Stimulated activated CD4-positive, alpha-beta T cell treated with anti-CD3 and anti-CD28 coated beads, TNF-alpha, amount 100 ng/mL, for 1 hour (primary cell): ENCODE results near the gene ULBP1.
"Not testable (repeated sequence)": the region's sequence is repeated elsewhere in the genome, so short reads cannot be mapped to it uniquely, and the experiment has no call there.

Experiments
- DNase-seq, 3 donors: peaks; one replicate each; pipeline ENCODE4 v3.0.0-alpha.2; 2020; ENCODE audit warnings: low read depth in 3 of 3, low spot score in 1 of 3

Gene ULBP1

DNA sequence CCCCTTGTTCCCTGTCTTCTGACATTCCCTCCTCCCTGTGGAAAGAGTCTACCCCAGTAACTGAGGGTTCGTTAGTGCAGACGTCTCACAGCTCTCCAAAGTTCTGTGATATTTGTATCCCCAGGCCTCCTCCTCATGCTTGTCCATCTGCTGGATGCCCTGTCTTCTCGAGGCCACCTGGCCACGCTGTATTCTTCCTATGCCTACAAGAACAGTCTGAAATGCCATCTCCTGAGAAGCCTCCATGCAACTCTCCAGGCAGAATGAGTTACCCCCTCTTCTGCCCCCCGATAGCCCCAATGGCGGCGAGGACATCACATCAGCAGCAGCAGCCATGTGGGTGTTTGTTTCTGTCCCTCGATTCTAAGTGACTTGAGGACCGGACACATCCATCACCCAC is 12.6 kb upstream of the ULBP1 start:
- no peak for DNase-seq

DNA sequence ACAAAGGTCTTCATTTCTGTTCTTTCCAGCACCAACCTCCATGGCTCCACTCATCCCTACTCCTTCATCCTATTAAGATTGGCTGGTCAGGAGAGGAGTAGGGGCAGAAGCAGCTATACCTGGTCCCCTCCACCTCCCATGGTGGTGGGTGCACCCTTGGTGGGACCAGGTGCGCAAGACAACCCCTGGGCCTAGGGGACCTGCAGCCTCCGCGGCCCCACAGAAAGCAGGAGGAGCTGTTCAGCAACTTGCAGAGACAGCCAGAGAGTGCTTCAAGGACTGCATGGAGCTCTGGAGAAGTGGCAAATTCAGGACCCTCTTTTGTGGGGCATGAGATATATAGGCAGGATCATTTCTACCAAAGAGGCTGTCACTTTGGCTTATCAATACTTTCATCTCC is 12.1 kb upstream of the ULBP1 start:
- no peak for DNase-seq

DNA sequence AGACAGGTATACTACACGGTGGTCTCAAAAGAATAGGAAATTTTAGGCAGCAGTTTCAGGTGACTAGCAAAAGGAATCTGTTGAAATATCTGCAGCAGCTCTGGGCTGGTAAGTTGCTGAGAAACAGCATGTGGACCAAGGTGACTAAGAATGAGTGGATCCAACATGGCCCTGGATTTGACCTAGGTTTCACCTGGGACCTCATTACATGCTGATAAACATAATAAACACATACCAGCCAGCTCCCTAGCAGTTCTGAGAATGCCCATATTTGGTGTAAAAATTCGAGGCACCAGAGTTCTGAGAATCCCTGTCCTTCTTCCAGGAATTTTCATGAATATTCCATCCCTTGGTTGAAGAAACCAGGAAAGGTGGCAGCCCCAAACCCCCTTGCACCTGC is 10.4 kb upstream of the ULBP1 start:
- DNase-seq, result not testable (repeated sequence)

DNA sequence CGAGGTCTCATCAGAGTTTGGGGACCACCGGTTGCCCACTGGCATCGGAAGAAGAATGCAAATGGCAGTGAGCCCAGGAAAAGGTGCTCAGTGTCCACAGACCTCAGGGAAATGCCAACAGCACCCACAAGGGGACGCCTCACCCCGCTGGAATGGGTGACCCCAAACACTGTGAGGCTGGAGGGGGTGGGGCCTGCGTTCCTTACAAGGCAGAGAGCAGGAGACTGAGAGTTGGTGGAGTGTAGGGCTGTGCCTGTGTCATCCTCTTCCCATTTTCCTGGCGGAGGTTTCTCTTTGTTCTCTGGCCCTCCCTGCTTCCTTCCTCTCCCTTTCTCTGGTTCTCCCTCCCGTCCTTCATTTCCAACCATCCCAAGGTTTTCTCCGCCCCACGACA is 9.8 kb upstream of the ULBP1 start:
- not testable (repeated sequence) for DNase-seq

DNA sequence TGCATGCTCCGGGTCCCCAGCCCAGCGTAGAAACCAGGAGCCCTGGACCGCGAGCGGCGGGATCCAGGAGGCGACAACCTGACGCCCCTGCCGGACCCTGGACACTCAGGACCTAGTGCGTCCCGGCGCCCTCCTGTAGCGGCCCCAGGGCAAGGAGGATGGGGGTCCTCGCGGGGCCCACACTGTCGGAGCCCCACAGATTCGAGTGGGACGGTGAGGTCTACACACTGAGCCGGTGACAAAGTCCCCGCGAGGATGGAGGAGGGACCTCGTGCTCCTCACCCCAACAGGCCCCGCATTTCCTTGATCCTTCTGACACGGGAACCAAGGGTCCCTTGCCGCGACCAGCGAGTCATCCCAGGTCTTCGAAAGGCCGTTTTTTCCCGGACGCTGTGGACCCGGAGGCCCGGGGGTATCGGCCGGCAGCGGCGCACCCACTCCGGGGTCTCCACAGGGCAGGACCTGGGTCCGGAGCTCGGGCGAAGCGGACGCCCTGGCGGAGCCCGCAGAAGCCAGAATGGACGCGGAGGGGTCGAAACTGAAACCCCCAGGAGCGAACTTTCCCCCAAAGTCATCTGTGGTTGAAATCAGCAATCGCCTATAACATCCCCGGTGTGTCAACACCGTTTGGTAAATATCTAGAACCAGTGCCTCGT is 9.3 kb upstream of the ULBP1 start:
- DNase-seq, result not testable (repeated sequence)

DNA sequence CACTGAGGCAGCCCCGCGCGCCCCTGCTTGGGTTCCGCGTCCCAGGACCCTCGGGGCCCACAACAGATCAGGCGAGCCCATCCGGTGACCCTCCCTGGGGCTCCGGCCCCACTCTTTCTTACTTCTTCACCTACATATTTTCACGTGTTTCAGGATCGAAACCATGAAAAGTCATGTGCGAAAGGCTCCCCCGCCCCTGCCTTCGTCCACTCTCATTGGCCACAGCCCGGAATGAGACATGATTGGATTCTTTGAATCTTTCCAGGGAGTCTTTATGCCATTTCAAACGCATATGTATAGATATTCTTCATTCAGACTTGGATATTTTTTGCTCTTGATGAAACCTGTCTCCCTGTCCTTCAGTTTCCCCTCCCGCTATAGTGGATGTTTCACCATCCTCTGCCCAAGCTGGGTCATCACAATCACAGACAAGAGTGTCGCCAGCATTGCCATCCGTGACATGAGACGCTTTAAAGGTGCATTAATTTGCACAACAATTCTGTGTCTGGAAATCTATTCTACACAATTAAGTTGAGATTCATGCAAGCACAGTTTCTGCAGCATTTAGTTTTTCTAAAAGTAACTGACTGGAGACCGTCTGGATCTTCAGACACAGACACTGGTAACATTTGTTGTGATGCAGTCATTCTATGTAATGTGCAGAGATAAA is 8.6 kb upstream of the ULBP1 start:
- not testable (repeated sequence) for DNase-seq

DNA sequence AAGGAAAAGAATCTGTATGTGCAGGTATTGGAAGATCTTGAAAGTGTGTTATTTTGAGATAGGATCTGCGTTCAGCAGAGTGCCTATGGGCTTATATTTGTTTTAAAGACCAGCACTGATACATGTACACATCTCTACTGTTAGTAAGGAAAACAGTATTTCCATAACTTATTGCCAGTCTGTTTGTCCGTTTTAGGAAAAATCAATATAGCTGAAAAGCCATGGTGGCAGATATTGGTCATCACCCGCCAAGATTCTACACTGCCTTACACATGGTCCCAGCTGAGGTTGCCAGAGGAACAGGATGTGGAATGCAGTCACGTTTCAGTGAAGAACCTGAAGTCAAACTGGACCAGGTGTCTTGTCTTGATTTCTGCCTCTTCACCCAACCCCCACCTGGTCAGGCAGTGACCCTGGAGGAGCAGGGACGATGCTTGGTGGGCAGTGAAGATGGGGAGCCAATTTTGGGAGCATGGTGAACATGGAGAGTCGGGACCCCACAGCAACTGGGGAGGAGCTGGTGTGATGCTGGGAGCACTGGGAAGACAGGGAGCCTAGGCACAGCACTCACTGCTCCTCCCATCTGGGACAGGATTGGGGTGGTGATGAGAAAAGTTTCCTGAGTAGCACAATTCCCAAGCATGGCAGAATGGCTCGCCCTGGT is 8.0 kb upstream of the ULBP1 start:
- DNase-seq, result not testable (repeated sequence)

DNA sequence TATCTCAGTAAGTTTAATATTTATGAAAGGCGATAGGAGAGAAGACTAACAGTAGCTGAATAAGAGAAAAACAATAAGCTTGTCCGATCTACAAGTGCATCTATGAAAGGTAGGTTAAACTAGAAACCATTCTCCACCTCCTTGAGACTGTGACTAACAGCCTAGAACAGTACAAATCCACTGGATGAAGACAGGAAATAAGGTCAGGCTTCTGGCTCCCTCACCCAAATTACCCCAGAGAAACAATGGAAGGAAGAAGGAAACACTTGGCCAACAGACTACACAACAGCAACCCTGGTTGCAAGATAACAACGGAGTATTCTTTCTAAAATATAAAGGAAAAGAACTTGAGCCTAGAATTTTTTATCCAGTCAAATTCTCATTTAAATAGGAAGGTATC is 5.6 kb upstream of the ULBP1 start:
- DNase-seq, result not testable (repeated sequence)

DNA sequence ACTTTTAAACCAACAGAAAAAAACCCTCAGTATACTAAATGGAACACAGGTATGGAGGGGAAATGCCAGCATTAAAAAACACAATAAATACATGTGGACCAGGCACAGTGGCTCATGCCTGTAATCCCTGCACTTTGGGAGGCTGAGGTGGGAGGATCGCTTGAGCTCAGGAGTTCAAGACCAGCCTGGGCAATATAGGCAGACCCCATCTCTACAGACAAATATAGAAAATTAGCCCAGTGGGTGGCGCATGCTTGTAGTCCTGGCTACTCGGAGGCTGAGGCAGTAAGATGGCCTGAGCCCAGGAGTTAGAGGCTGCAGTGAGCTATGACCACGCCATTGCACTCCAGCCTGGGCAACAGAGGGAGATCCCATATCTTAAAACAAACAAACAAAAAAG is 3.9 kb upstream of the ULBP1 start:
- DNase-seq, result not testable (repeated sequence)

DNA sequence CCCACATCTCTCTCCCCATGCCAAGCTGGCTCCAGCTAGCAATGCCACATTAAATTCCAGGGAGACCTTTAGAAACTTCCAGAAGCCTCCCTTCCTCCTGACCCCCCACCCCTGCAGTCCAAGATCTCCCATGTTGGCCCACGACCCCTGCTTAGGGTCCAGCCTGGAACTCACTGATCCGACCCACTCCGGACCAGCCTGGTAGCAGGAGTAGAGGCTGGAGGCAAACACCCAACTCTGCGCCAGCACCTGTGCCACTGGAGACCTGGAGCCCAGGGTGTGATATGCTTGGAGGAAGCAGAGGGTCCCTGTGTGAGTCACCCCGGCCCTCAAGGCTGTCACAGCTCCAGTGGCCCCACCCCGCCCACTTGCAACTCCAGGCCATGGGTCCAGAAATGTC is 3.3 kb upstream of the ULBP1 start:
- DNase-seq, result no peak

DNA sequence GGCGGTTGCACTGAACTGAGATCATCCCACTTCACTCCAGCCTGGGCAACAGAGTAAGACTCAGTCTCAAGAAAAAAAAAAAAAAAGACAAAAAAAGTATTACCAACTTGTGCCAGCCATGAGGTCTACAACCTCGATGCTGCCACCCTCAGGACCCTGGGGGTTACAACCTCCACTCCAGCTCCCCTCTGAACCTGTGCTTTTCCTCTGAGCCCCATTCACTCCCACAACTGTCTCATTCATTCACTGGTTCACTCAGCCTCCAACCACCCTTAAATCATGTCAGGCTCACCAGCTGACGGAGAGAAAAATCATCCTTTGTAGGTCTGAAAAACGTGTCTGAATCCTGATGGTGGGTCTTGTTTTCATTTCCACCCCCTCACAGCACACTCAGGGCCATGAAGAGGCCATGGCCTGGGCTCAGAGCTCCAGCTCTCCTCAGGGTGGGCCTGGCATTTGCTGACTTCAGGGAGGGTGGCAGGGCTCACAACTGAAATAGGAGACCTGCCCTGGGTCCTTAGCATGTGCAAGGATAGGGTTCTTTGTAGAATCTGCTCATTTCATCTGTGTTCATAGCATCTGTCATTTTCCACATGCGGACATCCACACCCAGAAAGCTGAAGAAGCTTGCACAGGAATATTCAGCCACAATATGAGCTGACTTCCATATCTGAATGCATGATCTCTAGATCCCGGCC is 1.9 kb upstream of the ULBP1 start:
- DNase-seq, result no peak

DNA sequence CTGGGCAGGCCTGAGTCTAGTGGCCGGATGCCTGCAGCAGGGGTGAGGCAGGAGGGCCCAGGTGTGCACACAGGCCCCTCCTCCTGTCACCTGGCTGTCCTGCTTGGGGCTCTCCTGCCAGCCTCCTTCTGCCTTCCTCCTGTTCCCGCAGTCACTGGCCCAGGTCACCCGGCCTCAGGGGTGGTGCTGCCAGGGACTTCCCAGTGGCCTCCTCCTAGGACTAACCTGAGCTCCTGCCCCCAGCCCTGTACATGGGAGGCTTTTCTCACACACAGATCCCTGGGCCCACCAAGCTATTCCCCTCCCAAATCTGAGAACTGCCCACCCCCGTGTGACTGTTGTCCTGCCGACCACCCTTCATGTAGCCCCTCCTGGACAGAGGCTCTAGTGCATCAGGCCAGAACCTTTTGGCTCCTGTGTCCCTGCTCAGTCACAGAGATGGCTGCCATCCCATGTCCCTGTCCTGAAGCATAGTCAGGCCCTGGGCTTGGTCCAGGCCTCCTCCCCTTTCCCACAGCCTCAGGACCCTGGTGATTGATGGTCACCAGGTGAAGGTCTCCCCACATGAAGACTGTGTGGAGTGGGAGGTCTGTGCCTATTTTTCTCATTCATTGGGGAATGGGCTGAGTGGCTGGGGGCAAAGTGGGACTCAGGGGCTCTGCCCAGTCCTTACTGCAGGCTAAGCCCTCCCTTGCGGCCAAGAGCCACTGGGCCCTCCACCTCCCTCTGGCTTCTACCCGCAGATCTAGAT is 1.1 kb upstream of the ULBP1 start:
- no peak for DNase-seq

DNA sequence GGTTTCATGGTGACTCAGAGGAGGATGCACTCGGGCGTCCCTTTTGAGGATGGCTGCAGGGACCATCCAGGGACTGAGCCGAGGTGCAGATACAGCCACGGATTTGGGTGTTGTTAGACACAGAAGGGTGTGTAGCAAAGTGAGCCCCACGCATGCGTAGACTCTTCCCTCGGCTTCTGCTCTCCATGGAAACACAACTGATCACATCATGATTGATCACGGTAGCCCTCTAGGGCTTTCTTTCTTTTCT is 606 bp upstream of the ULBP1 start:
- no peak for DNase-seq

DNA sequence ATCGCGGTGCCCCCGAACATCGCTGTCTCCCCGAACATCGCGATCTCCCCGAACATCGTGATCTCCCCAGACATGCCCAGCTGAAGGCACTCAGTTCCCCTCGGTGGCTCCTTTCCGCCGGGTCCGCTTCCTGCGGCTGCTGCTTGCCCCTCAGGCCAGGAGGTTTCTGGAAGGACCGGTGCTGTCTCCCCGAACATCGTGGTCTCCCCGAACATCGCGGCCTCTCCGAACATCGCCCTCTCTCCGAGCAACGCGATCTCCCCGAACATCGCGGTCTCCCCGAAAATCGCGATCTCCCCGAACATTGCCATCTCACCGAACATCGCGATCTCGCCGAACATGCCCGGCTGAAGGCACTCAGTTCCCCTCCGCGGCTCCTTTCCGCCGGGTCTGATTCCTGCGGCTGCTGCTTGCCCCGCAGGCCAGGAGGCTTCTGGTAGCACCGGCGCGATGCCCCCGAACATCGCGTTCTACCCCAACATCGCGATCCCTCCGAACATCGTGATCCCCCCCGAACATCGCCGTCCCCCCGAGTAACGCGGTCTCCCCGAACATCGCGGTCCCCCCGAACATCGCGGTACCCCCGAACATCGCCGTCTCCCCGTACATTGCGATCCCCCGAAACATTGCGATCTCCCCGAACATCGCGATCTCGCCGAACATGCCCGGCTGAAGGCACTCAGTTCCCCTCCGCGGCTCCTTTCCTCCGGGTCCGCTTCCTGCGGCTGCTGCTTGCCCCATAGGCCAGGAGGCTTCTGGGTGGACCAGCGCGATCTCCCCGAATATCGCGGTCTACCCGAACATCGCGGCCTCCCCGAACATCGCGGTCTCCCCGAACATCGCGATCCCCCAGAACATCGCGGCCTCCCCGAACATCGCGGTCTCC is 808 bp downstream of the ULBP1 start:
- DNase-seq, result no peak

DNA sequence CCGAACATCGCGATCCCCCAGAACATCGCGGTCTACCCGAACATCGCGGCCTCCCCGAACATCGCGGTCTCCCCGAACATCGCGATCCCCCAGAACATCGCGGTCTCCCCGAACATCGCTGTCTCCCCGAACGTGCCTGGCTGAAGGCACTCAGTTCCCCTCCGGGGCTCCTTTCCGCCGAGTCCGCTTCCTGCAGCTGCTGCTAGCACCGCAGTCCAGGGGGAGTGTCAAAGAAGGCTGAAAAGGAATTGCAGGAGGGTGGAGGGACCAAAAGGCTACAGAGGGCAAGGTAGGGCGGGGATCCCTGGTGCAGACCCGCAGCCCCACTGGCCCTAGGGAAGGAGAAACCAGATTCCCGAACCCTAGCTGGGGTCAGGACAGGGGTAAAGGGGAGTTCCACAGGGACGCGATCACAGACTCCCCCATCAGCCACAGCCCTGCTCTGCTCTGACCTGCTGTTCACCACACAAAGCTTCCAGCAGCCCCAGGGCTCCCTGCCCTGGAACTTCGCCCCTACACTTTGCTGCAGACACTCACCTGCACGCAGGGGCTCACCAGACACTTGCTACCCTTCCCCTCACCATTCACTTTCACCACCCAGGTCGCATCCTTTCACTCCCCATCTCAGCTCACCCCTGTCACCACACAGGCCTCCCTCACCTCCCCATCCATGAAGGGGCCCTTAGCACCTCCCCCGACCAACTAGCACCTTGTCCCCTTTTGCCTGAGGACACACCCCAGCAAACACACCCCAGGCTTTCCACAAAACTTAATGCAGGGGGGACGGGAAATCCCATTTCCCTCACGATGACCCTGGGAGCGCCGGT is 1.7 kb downstream of the ULBP1 start:
- DNase-seq, result no peak

DNA sequence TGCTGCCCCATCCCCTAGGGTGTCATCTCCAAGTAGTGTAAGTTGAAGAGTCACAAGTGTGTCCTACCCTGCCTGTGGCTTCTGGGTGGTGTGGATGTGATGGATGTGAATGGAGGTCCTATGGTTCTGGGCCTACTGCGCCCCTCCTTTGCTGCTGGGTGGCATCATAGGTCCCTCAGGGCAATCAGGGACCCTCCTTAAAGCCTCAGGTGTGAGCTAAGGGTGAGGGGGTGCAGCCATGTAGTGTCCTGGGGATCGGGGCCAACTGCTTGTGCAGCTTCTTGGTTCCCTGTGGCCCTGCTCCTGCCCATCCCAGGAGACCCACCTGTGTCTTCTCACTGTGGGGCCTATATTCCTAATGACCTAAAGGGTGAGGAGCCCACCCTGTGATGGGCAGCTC is 2.6 kb downstream of the ULBP1 start:
- not testable (repeated sequence) for DNase-seq

DNA sequence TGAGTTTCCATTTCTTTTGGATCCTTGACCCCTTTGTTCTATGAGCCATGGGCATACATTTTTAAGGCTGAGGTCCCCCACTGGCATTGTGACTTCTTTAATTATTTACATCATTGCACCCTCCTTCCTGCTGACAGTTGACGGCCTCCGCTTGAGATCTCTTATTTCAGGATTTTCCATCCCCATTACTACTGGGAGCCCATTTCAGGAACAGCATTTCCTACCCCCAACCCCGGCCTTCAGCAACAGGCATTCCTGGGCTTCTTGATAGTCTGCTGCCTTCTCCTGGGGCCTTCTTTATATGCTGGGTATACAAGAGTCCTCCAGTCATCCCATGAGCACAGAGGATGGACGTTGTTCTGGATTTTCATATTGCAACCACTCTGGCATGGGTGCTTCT is 3.8 kb downstream of the ULBP1 start:
- no peak for DNase-seq

DNA sequence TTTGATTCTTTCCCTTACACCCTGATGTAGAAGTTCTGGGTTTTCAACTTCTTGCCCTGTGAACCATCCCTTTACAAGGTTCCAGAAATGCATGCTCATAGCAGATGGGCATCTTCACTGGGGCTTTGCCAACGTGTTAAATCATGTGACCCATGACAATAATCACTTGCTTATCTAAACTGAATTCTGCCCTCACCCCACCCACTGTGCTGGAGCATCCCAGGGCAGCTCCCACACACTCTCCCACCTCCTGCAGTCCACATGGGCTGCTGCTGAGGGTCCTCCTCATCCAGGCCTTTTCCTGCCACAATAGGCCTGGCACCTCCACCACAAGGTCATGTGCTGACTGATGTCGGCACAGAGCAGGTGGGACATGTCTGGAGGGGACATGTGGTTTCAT is 4.3 kb downstream of the ULBP1 start:
- not testable (repeated sequence) for DNase-seq

DNA sequence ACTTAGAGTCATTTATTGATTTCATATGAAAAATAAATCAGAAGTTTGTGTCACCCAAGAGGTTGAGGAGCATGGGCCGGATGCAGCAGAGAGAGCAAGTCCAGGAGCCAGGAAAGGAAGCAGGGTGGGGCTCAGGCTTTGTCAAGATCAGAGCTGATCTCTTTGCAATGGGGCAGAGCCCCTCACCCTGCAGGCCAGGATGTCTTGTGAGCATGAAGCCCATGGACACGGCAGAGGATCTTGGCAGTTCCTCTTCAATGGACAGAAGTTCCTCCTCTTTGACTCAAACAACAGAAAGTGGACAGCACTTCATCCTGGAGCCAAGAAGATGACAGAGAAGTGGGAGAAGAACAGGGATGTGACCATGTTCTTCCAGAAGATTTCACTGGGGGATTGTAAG is 5.2 kb downstream of the ULBP1 start:
- DNase-seq, result not testable (repeated sequence)

DNA sequence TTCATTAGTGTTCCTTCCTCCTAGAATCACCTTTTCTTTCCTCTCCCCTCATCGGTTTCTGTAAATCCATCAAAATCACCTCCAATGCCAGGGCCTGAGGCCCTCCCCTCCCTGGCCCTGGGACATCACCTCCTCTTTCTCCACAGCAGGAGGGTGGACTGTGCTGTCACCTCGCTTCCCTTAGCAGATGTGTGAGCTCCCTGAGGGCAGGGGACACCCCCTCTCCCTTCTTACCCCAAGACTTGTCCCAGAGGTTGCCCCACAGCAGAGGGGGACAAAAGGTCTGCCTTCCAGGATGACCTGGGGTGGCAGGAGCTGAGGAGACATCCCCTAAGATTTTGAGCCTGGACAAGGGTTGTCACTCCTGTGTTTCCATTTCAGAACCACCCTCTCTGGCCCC is 5.9 kb downstream of the ULBP1 start:
- no peak for DNase-seq
